Astrocyte of the cerebellum (primary cell): ENCODE results near the gene MIX23.
A peak's percentile ranks its signal among the peaks of the same experiment; 100 is the strongest.

Experiments
- DNase-seq: peaks from one replicate; pipeline ENCODE4 v3.0.0-alpha.2; 2011; ENCODE audit warnings: low read depth
- H3K4me3 ChIP-seq: 2 replicates; pipeline ENCODE4 v1.5.1; 2011; ENCODE audit warnings: mild to moderate bottlenecking, low read depth, low read length, moderate library complexity
- in situ Hi-C: cut with HindIII; loops from 2 replicates; pipeline ENCODE4 v1.10.0; 2017; ENCODE audit warnings: low sequenced_read_pairs
- TF ChIP-seq, protein P1 (sequence below): IDR thresholded peaks from 2 replicates; pipeline ENCODE4 v1.5.1; 2012; ENCODE audit warnings: low read length, low read depth, moderate library complexity, mild to moderate bottlenecking; ENCODE audit errors: missing control alignments

MIX23 gene

DNA sequence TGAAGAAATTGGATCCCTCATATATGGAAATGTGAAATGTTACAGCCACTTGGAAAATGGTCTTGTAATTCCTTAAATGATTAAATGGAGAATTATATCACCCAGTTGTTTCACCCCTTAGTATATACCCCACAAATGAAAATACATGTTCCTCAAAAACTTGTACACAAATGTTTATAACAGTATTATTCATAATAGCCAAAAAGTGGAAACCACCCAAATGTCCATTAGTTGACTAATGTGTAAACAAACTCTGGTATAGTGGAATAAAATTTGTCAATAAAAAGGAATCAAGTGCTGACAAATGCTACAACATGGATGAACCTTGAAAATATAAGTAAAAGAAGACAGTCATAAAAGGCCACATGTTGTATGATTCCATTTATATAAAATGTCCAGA is 13.5 kb upstream of the MIX23 start:
- TF ChIP-seq, protein P1, sequence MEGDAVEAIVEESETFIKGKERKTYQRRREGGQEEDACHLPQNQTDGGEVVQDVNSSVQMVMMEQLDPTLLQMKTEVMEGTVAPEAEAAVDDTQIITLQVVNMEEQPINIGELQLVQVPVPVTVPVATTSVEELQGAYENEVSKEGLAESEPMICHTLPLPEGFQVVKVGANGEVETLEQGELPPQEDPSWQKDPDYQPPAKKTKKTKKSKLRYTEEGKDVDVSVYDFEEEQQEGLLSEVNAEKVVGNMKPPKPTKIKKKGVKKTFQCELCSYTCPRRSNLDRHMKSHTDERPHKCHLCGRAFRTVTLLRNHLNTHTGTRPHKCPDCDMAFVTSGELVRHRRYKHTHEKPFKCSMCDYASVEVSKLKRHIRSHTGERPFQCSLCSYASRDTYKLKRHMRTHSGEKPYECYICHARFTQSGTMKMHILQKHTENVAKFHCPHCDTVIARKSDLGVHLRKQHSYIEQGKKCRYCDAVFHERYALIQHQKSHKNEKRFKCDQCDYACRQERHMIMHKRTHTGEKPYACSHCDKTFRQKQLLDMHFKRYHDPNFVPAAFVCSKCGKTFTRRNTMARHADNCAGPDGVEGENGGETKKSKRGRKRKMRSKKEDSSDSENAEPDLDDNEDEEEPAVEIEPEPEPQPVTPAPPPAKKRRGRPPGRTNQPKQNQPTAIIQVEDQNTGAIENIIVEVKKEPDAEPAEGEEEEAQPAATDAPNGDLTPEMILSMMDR: no peak
- in situ Hi-C loops: no loop called here
- no peak for DNase-seq
- H3K4me3 ChIP-seq: no peak overlapping the region

- TF ChIP-seq, protein P1: no peak
- in situ Hi-C loops: no loop called here
- DNase-seq: no peak
- H3K4me3 ChIP-seq: no peak overlapping the region
These were observed 12.6 kb upstream of the MIX23 start for GRCh38 chr3:122395582-122395981.

- in situ Hi-C loops: no loop called here
- TF ChIP-seq, protein P1: no peak
- no peak overlapping the region for H3K4me3 ChIP-seq
- DNase-seq: no peak
These were observed 11.1 kb upstream of the MIX23 start for GRCh38 chr3:122394173-122394572.

DNA sequence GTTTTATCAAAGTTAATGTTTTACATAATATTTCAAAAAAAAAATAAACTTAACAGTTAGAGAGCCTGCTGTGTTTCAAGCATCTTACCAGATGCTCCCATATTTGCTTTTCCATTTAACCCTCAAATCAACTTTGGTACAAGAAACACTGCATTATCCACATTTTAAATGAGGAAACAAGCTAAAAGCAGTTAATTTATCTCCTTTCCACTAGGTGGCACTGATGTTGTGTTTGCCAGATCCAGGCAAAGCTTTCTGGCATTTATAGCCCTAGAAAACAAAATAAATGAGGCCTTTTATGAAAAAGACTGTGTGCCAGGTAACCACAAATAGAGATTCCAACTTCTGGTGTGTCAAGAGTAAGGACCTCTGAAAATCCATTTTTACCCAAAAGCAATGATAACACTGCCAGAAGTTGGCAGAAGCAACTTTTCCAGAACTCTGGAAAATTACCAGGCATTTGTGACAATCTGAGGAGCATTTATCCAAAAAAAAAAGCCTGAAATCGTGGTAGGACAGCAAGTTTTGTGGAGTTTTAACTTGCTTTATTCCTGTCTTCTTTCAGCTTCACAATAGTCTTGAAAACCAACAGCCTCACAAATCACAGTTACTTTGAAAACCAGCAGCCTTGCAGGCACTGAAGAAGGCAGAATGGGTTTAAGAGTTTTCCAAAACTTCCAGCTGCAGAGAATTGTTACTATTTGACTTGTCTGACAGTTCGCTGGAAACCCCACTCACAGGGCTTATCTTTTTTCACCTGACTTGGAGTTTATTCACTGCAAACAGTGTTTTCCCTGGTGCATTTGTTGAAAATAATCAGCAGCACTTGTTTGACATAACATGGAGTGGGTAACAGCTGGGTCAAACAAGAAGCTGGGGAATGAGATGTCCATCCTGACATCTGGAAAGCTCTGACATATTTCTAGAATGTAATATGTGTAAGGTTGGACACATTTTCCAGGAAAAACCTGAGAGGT is 10.1 kb upstream of the MIX23 start:
- in situ Hi-C loops: no loop called here
- DNase-seq: peak; percentile 32
- H3K4me3 ChIP-seq: no peak overlapping the region
- TF ChIP-seq, protein P1: peak; percentile 70

GRCh38 chr3:122391681-122392446 is 8.8 kb upstream of the MIX23 start:
- in situ Hi-C loops: no loop called here
- TF ChIP-seq, protein P1: no peak
- no peak overlapping the region for H3K4me3 ChIP-seq
- DNase-seq: no peak

DNA sequence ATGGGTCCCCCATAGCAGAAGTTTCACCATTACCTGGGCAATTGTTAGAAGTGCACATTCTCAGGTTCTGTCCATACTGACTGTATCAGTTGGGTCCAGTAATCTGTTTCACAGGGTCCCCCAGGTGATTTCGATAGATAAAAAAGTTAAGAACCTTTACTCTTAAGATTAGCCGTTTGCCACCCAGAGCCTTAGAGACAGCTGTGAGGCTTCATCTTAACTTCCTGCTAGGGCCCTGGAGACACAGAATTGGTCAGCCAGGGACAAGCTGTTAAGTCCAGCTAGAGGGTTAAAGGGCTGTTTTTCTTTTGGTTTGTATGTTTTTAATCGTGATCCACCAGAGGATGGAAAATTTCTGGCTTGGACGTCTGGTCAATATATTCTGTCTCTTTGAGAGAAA is 7.6 kb upstream of the MIX23 start:
- TF ChIP-seq, protein P1: no peak
- no peak overlapping the region for H3K4me3 ChIP-seq
- in situ Hi-C loops: no loop called here
- DNase-seq: no peak
